Vagina (tissue), 2 donors: ENCODE results near the gene NAP1L4.

ENCODE experiments used
- POLR2A ChIP-seq, 2 donors: fragments of 450-650 bp; IDR thresholded peaks; one replicate each; pipeline ENCODE4 v1.6.1; 2017; ENCODE audit warnings: antibody characterized with exemption in 2 of 2, mild to moderate bottlenecking in 2 of 2, moderate library complexity in 2 of 2
- POLR2AphosphoS5 ChIP-seq, 2 donors: sonication (generic); formaldehyde crosslinking; IDR thresholded peaks; one replicate each; pipeline ENCODE4 v1.9.0; 2017; ENCODE audit warnings: antibody characterized with exemption in 2 of 2, mild to moderate bottlenecking in 2 of 2, low read depth in 1 of 2; ENCODE audit not compliant: insufficient read depth in 1 of 2
- TF ChIP-seq, protein P1 (sequence below), 3 experiments: fragments of 450-650 bp in 2 of 3; fragments of 200-600 bp in 1 of 3; sonication (generic) in 1 of 3; IDR thresholded peaks; one replicate each; pipeline ENCODE4 v1.5.1; 2017 to 2019; ENCODE audit warnings: antibody characterized with exemption in 3 of 3, mild to moderate bottlenecking in 2 of 3, moderate library complexity in 2 of 3

DNA sequence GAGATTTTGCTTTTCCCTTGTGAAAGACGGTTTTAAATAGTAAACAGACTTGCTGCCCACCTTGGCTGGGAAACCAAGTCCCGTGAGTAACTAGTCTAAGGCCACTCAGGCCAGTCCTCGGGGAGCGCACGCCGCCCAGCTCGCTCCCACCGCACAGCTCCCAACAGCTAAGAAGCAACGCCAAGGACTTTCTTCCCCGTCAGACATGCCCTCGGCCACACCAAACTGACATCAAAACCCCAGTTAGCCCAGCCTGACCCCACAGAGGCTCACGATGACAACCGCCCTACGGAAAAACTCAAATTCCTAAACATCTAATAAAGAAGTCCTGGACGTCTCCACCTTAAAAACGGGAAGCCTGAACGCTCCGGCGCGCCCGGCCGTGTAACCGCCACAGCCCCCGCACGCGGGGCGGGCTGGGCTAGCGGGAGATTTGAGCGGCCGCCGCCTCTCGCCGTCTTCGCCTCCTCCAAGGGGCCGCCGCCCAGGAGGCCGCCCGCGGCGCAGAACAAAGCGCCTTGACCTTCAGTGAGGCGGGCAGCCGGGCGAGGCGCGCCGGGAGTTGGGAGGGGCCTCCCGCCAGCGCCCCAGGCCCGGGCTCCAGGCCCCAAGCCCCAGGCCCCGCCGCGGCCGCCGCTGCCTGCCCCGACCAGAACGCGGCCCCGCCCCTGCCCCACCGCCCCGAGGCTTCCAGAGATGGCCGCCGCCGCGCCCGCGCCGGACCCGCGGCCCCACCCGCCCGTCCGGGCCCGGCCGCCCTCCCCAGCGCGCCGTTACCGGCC is 486 bp downstream of the NAP1L4 start:
- no peak for TF ChIP-seq POLR2A (IDR thresholded peaks at IDR 0.05)
- TF ChIP-seq, protein P1, sequence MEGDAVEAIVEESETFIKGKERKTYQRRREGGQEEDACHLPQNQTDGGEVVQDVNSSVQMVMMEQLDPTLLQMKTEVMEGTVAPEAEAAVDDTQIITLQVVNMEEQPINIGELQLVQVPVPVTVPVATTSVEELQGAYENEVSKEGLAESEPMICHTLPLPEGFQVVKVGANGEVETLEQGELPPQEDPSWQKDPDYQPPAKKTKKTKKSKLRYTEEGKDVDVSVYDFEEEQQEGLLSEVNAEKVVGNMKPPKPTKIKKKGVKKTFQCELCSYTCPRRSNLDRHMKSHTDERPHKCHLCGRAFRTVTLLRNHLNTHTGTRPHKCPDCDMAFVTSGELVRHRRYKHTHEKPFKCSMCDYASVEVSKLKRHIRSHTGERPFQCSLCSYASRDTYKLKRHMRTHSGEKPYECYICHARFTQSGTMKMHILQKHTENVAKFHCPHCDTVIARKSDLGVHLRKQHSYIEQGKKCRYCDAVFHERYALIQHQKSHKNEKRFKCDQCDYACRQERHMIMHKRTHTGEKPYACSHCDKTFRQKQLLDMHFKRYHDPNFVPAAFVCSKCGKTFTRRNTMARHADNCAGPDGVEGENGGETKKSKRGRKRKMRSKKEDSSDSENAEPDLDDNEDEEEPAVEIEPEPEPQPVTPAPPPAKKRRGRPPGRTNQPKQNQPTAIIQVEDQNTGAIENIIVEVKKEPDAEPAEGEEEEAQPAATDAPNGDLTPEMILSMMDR (IDR thresholded peaks at IDR 0.05), result no peak
- TF ChIP-seq POLR2AphosphoS5 (IDR thresholded peaks at IDR 0.05; ENCODE audit: insufficient read depth in 1 of 2, low read depth in 1 of 2), result peak in 1 of 2 donors; percentile 10
